HG03025 (cell line): Measurements from ENCODE around the gene KRT74.

Experiments used
- ATAC-seq: cut with Tn5 transposase; IDR thresholded peaks from one replicate; pipeline ENCODE4 v1.9.1; 2021; ENCODE audit warnings: mild to moderate bottlenecking, moderate library complexity; ENCODE audit not compliant: unreplicated experiment, low FRiP score

Gene KRT74

DNA sequence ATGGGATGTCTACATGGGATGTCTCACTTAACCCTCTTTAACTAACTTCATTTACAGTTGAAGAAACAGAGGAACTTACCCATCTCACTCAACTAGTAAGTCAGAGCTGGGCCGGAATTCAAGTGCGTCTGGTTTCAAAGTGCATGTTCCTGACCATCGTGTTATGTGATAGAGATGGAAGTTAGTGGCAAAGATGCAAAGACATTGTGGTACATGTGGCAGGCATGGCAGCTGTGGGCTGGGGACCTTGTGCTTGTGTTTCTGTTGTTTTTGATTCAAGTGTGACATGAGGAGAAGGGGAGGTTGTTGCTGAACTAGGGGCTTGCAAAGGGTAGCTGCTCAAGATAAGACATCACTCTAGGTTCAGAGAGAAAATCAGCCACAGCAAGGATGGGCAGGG is 2.3 kb upstream of the KRT74 start:
- no peak for ATAC-seq

DNA sequence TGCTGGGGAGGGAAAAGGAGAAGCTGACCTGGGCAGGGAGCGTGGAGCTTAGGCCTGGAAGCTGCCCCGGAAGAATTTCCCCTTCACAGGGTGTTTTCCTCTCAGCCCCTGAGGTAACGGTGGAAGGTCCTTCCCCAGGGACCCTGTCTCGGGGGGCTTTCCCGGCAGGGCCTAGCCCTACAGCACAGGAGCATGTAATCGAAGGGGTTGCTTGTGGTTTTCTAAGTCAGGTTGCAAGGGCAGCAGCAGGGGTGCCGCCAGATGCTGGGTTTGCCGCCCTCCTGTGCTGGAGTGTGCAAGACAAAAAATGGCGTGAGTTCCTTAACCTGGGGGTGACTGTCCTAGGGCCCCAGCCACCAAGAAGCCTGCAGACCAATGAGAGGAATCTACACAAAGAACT is 1.6 kb upstream of the KRT74 start:
- ATAC-seq, result no peak

DNA sequence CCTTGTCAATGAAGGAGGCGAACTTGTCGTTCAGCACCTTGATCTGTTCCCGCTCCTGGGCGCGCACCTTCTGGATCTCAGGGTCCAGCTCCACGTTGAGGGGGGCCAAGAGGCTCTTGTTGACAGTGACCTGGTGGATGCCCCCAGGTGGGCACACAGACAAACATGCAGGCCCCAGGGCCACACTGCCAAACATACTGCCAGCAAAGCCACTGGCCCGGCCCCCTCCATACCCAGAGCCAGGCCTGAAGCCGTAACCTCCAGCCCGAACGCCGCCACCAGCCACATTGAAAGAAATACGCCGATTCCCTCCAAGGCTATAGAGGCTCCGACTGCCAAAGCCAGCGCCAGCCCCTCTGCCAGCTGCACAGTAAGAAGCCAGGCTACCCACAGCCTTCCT is 337 bp downstream of the KRT74 start:
- no peak for ATAC-seq

DNA sequence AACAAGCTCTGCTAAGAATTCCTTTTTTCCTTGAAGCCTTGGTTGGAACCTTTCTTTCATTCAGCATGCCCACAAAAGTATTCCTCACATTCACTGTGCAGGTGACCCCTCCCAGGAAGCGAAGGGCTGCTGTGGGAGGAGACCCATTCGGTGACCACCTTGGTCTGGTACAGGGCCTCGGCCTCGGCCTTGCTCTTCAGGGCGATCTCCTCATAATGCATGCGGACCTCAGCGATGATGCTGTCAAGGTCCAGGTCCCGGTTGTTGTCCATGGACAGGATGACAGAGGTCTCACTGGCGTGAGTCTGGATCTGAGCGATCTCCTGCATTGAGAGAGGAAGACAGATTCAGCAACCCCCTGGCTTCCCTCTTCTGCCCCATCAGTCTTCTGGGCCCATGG is 3.1 kb downstream of the KRT74 start:
- ATAC-seq, result no peak

DNA sequence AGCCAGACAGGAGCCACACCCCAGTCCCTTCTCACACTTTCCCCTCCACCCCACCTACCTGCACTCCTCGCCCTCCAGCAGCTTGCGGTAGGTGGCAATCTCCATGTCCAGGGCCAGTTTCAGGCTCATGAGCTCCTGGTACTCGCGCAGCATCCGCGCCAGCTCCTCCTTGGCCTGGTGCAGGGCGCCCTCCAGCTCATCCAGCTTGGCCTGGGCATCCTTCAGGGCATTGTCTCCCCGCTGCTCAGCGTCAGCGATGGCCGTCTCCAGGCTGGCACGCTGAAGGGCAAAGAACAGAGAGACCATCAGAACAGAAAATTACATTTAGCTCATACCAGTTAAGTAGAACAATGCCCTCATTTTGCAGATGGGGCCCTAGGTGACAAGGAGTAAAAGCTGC is 5.5 kb downstream of the KRT74 start:
- ATAC-seq, result no peak

DNA sequence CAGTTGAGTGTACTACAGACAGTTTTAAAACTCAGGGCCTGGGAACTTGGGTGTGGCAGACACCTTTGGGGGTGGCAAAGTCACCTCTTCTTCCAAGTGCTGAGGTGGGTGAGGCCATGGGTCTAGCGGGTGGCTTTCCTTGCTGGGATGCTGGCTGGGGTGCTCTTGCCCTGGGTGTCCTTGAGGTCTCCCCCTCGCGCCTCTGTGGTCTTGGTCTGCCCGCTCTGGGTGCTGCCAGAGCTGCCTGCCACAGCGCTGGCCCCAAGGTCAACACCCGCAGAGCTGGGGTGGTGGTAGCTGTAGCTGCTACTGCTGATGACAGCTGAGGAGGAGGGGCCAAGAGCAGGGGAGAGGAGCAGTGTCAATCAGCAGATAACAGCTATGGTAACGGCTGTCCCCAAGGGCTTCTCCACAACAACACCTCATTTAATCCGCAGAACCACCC is 6.8 kb downstream of the KRT74 start:
- ATAC-seq, result no peak

DNA sequence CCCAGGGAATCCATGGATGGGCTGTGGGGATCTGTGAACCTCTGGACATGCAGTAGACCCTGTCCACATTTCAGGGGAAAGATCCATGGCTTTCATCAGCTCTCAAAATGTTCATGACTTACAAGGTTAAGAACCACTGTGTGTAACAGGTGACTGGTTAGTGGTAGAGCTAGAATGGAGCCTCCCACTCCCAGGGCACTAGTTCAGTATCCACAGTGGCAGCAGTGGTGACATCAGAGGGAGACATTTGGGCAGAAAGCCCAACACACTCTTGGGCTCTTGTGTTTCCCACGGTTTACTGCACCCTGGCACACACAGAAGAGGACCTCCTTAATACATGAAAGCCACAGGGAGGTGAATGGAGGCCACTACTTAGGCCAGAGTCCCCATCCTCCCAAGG is 9.1 kb downstream of the KRT74 start:
- ATAC-seq, result no peak

DNA sequence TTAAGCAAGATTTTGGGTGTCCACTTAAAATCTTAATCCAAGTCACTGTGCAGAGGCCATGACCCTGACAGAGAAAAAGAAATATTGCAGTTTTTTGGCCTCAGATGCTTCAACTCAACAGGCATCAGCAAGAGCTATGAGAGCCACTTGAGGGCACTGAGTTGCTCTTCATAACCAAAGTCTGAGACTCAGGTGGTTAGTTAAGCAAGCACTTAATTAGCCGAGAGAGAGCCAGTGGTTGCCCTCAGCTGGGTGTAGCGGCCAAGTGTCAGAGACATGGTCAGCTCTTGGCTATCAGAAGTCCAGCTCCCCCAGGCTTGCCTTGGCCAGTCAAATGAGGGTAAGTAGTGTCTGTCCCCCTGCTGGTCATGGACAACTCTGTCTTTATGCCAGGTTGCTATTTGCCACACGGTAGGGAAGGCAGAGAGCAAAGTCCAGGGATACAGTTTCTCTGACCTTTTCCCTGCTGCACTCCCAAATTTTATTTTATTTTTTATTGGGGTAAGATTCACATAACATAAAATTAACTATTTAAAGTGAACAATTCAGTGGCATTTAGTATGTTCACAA is 11.7 kb downstream of the KRT74 start:
- ATAC-seq, result no peak

DNA sequence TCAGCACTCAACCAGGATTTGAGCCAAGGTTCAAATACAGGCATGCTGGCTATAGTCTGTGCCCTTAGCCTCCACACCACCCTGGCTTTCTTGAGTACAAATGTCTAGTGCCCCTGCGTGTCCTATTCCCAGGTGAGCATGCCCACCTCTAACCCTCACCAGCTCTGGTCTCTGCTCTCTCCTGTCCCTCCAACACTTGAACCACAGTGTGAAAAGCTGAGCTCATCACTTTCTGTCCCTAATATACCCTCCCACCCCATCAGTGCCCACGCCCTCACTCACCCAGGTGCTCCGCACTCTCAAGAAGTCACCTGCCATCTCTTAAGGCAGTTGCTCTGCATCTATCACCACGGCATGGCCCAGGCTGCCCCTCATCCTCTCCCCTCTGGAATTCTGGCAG is 13.7 kb downstream of the KRT74 start:
- no peak for ATAC-seq

DNA sequence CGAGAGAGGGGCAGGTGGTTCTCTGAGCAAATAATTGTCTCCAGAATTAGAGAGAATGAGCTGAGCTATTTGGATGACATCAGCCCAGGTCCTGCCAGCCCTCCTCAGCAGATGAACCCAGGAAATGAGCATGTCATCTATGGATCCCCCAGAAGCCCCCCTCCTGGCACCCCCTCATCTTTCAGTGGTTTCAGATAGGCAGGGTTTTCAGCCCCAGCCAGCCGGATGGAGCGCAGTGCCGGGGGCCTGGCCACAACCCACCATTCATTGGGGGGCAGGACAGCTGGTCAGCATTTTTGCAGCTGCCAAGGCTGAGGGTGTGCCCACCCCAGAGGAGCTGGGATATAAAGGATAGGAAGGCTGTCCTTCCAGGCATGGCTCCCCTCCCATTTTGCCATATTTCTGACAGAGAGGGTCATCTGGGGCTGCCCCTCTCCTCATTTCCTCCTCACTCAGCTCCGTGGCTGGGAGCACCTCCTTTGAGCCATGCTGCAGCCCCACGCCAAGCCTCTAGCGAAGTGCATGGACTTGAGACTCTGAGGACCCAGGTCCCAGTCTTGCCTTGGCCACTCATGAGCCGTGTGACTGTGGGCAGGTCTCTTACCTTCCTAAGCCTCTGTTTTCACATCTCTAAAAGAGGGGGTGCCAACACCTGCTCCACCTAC is 14.7 kb downstream of the KRT74 start:
- no peak for ATAC-seq

DNA sequence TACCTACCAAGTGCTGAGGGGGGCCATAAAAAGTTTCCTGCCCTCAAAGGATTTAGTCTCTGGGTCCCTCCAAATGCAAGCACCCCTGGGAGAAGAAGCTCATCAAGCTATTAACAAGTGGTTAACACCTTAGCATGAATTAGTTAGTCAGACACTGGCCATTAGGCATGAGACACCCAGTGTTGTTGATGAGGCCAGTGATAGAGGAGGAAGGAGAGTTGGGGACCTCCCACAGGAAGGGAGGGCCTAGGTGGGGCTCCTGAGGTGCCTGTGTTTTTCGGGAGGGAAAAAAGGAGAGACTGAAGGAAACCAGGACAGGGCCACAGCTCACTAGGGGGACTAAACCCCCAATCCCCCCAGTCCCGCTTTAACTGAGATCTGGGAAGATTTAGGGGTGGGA is 16.2 kb downstream of the KRT74 start:
- no peak for ATAC-seq

DNA sequence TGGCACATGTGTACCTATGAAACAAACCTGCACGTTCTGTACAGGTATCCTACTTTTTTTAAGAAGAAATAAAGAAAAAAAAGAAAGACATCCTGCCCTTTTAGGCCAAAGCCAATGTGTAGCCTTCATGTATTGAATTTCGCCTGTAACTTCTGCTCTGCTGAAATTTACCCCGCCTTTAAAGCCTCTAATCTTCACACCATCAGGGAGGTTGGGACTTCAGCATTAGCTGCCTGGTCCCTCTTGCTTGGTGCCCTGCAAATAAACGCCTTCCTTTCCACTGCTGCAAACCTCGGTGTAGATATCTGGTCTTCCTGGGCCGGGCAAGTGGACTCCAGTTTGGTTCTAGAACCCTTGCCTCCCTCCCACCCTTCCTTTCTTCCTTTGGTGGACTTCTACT is 18.1 kb downstream of the KRT74 start:
- ATAC-seq, result no peak

DNA sequence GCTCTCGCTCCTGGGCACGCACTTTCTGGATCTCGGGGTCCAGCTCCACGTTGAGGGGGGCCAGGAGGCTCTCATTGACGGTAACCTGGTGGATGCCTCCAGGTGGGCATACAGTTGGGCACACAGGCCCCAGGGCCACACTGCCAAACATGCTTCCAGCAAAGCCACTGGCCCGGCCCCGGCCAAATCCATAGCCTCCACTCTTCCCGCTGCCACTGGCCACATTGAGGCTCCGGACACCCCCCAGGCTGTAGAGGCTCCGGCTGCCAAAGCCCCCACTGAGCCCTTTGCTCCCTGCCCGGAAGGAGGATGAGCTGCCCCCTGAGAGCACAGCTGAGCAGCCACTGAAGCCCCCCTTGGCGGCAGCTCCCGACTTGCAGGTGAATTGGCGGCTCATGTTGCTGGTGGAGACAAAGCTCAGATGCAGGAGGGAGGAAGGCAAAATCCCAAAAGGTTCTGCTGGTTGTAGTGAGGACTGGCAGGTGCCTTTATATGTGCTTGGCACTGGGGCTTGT is 20.9 kb downstream of the KRT74 start, which contains the start of gene KRT71:
TSS of gene KRT71 (minus strand) at position 465 of the 515 bp plus-strand sequence. CDS start at position 397, 68 bp downstream.
- no peak for ATAC-seq

DNA sequence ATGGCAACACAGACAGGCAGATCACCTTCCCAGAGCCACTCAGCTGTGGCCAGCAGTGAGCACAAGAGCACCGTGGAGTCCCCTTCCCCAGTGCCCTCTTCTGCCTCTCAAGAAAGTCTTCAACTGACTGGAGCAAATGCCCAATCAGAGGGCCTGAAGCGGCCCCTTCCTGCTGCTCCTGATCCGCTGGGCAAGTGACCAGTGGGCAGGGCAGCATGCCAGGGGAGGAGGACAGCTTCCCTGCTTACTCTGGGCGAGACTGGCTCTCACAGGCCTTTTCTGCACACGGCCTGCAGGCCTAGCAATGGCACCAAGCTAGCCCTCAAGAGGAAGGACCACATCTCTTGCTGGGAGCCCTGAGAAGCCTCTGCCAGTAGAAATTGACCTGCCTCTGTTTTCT is 21.6 kb downstream of the KRT74 start:
- no peak for ATAC-seq

DNA sequence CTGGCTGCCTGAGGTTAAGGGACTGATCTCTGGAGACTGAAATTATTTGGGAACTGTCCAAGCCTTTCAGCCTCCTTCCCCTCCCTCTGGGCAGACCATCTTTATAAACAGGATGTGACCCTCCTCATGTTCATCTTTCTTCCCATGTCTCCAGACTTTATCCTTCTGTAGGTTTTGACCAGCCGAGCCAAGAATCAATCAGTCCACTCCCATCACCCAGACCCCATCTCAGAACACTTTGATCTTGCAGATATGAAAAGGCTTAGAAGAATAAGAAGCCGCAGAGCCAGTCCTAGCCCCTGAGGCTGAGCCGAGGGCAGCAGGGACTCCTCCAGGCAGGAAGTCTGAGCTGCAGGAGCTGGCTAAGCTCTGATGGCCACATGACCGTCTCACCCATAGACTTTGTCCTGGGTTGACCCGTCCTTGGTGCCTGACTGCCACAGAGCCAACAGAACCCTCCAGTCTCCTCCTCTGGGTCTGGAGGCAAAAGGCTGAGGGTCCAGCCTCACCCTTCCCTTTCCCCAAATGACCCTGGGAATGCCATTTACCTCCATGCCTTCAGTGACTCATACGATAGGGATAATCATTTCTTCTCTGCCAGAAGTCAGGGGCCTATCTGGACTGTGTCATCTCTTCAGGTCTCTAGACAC is 22.3 kb downstream of the KRT74 start:
- ATAC-seq, result no peak

DNA sequence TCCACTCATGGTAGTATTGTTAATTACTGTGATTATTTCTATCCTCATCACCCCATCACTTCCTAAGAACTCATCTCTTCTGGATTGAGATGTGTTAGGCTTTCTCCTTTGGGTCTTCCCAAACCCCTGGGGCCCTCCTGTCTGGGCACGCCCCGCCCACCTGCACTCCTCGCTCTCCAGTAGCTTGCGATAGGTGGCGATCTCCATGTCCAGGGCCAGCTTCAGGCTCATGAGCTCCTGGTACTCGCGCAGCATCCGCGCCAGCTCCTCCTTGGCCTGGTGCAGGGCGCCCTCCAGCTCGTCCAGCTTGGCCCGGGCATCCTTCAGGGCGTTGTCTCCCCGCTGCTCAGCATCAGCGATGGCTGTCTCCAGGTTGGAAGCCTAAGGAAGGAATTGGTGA is 27.5 kb downstream of the KRT74 start:
- ATAC-seq, result no peak

DNA sequence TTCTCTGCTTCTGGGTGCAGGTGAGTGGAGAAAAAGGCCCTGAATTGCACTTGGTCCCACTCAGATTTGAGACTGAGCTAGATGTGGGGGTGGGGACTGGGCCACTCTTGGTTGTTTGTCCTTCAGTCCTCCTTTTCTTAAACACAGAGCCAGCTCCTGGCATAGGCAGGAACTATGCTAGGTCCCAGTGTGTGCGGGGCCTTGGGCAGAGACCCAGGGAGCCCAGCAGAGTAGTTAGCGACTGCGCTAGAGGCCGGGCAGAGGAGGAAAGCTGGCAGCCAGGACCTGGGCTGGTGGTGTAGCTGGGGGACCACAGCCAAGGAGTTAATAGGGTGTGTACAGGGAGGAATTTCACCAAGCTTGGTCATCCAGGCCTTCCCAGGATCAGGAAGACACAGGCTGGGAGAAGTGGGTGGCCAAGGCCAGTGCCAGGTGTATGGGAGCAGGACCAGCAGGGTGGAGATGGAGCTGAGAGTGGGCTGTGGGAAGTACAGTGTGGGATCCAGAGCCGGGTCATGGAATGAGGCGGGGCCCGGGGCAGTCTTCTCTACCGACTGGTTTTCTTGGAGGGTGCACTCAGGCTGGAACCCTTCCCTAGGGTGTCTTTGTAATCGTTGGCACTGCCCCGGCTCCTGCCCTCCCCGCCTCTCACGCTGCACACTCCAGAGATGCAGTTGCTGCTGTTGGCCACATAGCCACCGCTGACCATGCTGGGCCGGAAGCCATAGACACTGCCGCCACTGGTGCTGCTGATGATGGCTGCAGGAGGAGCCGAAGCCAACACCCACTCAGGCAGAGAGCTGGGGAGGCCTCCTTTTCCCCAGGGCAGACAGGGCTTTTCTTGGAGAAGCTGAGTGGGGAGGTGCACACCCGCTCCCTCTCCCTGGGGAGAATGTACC is 29.4 kb downstream of the KRT74 start:
- ATAC-seq, result no peak

DNA sequence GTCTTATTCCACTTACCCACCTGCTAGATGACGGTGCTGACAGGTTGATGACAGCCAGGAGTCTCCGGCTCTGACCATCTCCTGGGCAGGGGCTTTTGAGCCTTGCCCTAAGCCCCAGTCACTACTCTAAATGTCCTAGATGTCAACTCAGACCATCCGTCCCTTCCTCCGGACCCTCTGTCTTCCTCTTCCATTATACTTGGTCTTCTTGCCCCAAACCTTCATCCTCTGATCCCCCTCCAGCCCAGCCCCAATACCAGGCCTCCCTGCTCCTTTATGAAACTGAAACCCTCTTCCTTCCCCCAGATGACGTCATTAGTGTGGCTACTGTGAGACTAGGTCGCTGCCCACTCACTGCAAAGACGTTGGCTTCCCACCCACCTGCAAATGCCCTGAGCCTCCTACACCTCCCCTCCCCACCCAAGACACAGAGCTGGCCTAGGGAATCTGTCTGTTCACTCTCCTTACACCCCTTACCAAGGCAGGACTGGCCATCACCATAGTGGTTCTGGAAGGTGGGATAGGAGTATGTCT is 30.8 kb downstream of the KRT74 start:
- ATAC-seq, result no peak

DNA sequence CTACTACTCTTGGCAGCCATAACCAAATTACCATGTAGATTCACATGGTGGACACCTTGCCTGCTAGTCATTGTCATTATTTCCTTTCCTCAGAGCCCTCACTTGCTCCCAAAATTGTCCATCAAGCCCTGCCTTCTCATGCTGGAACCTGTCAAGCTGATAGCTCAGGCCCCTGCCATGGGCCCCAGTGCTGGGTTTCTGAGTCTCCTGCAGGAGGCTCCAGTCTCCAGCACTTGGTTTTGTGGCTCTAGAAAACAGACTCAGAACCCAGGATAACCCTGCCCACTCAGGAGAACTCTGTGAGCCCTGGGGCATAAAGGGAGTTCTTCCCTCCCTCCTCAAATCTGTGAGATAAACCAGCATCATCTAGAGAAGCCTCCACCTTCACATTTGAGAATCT is 31.5 kb downstream of the KRT74 start:
- ATAC-seq, result no peak

DNA sequence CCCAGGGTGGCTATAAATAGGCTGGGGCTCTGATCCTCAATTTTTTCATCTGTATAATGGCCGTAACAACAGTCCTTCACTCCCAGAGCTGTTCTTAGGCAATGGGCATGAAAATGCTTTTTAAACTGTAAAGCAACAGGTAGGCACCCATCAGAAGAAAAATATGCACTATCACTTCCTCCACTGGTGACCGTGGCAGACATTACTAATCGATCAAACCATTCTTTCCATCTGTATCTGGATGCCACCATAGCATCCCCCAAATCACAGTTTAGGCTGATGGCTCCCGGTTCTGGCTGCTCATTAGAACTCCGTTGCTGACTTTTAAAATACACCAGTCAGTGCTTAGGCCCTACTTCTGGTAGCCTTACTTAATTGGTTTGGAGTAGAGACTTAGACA is 31.9 kb downstream of the KRT74 start:
- no peak for ATAC-seq

DNA sequence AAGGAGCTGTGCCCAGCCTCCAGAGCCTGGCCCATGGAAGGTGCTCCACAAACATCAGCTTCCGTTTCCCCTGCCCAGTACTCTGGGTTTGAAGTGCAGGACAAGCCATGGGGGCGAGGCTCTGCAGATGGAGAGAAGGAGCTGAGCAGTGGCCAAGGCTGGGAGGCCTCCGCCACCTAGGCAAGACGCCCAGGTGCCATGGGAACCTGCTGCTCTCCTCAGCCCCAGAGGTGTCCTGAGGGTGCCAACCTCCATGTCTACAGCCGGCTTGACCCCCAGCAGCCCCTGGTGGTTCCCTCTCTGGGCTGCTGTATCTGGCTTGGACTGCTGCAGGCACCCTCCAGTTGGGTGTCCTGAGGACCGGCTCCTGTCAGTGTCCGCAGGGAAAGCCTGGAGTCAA is 33.1 kb downstream of the KRT74 start:
- no peak for ATAC-seq
